ENCODE data around the gene ASB13.

The ASB13 gene

DNA sequence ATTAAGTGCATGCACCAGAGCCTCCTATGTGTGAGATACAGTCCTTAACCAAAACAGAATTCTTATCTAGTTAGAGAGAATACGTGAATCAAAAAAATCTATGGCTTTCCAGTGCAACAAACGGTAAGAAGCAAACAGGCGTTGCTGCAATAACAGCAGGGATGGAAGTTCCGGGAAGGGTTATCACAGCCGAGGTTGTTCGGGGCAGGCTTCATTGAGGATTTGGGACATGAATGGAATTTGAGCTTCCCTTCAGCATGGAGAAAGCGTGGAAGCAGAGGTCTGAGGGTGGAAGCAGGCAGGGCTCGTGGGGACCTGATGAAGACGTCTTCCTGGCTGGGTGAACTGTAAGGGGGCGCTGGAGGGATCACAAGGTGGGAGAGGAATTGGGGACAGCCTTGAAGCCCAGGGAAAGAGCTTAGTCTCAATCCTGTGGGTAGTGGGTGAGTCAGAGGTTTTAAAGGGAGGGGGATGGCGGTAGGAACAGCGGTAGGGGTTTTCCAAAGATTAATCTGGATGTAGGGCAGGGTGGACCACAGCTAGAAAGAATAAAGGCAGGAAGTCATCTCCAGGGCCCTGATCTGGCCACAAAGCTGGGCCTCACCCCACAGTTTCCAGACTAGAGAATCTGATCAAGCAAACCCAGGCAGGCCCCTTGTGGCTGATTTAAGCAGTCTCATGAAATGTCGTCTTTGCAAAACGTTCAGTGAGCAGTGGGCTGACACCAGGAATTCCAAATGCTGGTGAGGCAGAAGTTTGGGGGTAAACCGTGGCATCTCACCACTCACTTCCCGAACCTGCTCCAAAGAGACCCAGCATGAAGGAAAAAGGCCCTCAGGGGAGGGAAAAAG lies 76.5 kb downstream of the ASB13 start:
- DNase-seq (ENCODE audit: low read depth, low spot score): no peak

DNA sequence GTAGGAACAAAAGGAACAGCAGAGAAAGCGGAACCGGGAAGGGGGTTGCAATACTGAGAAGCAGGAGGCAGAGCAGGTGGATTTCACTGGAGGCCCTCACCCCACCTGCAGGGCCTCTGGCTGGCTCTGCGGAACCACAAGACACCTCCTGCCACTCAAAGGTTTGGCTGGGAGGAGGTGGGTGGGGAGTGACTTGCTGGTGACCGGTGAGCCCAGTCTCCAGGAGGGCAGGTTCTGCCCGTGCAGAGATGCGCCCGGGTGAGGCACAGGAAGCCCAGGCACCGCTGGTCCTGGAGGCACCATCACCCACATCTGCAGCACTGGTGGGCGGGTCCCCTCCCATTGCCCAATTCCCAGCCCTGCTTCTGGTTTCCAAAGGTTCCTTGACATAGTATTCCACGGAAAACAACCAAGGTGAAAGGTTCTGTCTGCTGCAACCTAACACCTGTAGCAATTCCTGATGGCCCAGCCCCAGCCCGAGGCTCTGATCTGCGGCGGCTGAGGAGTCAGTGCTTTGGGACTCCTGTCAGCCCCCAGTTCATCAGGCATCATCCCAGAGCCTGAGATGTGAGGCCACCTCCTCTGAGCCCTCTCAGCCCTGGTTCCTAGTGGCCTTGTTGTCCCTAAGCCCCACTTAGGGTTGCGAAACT lies 77.3 kb downstream of the ASB13 start:
- DNase-seq (ENCODE audit: low read depth, low spot score): no peak

All from smooth muscle cell of the brain vasculature (primary cell).